IPS DF 6.9 (cell line): Measurements from ENCODE around the gene SUSD4.

ENCODE experiments used
- DNase-seq: peaks from one replicate; pipeline ENCODE4 v3.0.0-alpha.2; 2013; ENCODE audit warnings: low read depth, low spot score
- H3K27ac ChIP-seq: one replicate; pipeline ENCODE4 v1.5.1; 2013; ENCODE audit warnings: low read length, control low read depth
- H3K27me3 ChIP-seq: 2 replicates; pipeline ENCODE4 v1.6.1; 2013; ENCODE audit warnings: mild to moderate bottlenecking, low read length; ENCODE audit not compliant: control insufficient read depth, insufficient read depth
- H3K36me3 ChIP-seq: 2 replicates; pipeline ENCODE4 v1.6.1; 2013; ENCODE audit warnings: low read length; ENCODE audit not compliant: control insufficient read depth, insufficient read depth
- H3K4me1 ChIP-seq: 2 replicates; pipeline ENCODE4 v1.6.1; 2013; ENCODE audit warnings: low read length; ENCODE audit not compliant: control insufficient read depth, insufficient read depth
- H3K4me3 ChIP-seq: 2 replicates; pipeline ENCODE4 v1.5.1; 2013; ENCODE audit warnings: mild to moderate bottlenecking, low read length
- H3K9me3 ChIP-seq: 2 replicates; pipeline ENCODE4 v1.6.1; 2013; ENCODE audit warnings: low read length, inconsistent platforms; ENCODE audit not compliant: control insufficient read depth, insufficient read depth
- WGBS: extraction: QIAGEN DNeasy Blood & Tissue Kit; methylation state at CpG from one replicate; pipeline ENCODE4 v1.1.7; 2013; ENCODE audit warnings: mixed read lengths, missing lambda C conversion rate; ENCODE audit not compliant: insufficient read length, insufficient coverage; 5-methylcytosine and 5-hydroxymethylcytosine counted together

The SUSD4 gene

GRCh38 chr1:223316082-223316481 lies 47.9 kb downstream of the SUSD4 start:
- DNase-seq: no peak
- no CpG with 5 or more reads among the region's 3 CpGs for WGBS
- no peaks in the 10 kb centered on the region for H3K9me3 ChIP-seq
- no peaks in the 10 kb centered on the region for H3K36me3 ChIP-seq
- H3K27ac ChIP-seq: no peak overlapping the region
- H3K4me1 ChIP-seq: peaks cover 3% of the 10 kb centered on the region
- H3K4me3 ChIP-seq: no peak overlapping the region
- H3K27me3 ChIP-seq: no peaks in the 10 kb centered on the region

- DNase-seq: no peak
- H3K4me1 ChIP-seq: peaks cover 3% of the 10 kb centered on the region
- WGBS: no CpG with 5 or more reads among the region's 2 CpGs
- H3K27me3 ChIP-seq: no peaks in the 10 kb centered on the region
- no peak overlapping the region for H3K27ac ChIP-seq
- no peak overlapping the region for H3K4me3 ChIP-seq
- no peaks in the 10 kb centered on the region for H3K36me3 ChIP-seq
- no peaks in the 10 kb centered on the region for H3K9me3 ChIP-seq
These were observed 48.3 kb downstream of the SUSD4 start for GRCh38 chr1:223315665-223316064.

- Histone ChIP-seq H3K27me3 (no peaks in the 10 kb centered on the region), H3K4me1 (no peaks in the 10 kb centered on the region), H3K9me3 (no peaks in the 10 kb centered on the region), H3K27ac (no peak overlapping the region), H3K36me3 (no peaks in the 10 kb centered on the region), H3K4me3 (no peak overlapping the region)
- DNase-seq: no peak
These were observed 50.6 kb downstream of the SUSD4 start for GRCh38 chr1:223313415-223313754.

- no CpG with 5 or more reads among the region's 5 CpGs for WGBS
- no peak overlapping the region for H3K27ac ChIP-seq
- no peak overlapping the region for H3K4me3 ChIP-seq
- H3K27me3 ChIP-seq: no peaks in the 10 kb centered on the region
- H3K9me3 ChIP-seq: no peaks in the 10 kb centered on the region
- DNase-seq: no peak
- no peaks in the 10 kb centered on the region for H3K36me3 ChIP-seq
- H3K4me1 ChIP-seq: no peaks in the 10 kb centered on the region
These were observed 51.1 kb downstream of the SUSD4 start for GRCh38 chr1:223312705-223313414.

- Histone ChIP-seq H3K9me3 (no peaks in the 10 kb centered on the region), H3K4me1 (no peaks in the 10 kb centered on the region), H3K27me3 (no peaks in the 10 kb centered on the region), H3K4me3 (no peak overlapping the region), H3K36me3 (no peaks in the 10 kb centered on the region), H3K27ac (no peak overlapping the region)
- no peak for DNase-seq
- WGBS: no CpG with 5 or more reads among the region's 2 CpGs
These were observed 51.7 kb downstream of the SUSD4 start for GRCh38 chr1:223312273-223312672.

GRCh38 chr1:223311826-223312225 lies 52.1 kb downstream of the SUSD4 start:
- WGBS: no CpG with 5 or more reads among the region's 3 CpGs
- Histone ChIP-seq H3K4me3 (no peak overlapping the region), H3K36me3 (no peaks in the 10 kb centered on the region), H3K27me3 (no peaks in the 10 kb centered on the region), H3K27ac (no peak overlapping the region), H3K9me3 (no peaks in the 10 kb centered on the region), H3K4me1 (no peaks in the 10 kb centered on the region)
- DNase-seq: no peak

- Histone ChIP-seq H3K9me3 (no peaks in the 10 kb centered on the region), H3K4me1 (no peaks in the 10 kb centered on the region), H3K27ac (no peak overlapping the region), H3K4me3 (no peak overlapping the region), H3K27me3 (no peaks in the 10 kb centered on the region), H3K36me3 (no peaks in the 10 kb centered on the region)
- no peak for DNase-seq
- WGBS: no CpG with 5 or more reads among the region's 2 CpGs
These were observed 55.8 kb downstream of the SUSD4 start for GRCh38 chr1:223308136-223308535.

GRCh38 chr1:223307544-223307943 lies 56.4 kb downstream of the SUSD4 start:
- no peaks in the 10 kb centered on the region; the same call in 1 of the 2 replicates for H3K9me3 ChIP-seq
- H3K27me3 ChIP-seq: no peaks in the 10 kb centered on the region
- H3K4me3 ChIP-seq: no peak overlapping the region
- no peak overlapping the region for H3K27ac ChIP-seq
- DNase-seq: no peak
- no peaks in the 10 kb centered on the region for H3K36me3 ChIP-seq
- no peaks in the 10 kb centered on the region for H3K4me1 ChIP-seq
- WGBS: no CpG with 5 or more reads among the region's 5 CpGs

- Histone ChIP-seq H3K27ac (no peak overlapping the region), H3K36me3 (no peaks in the 10 kb centered on the region), H3K9me3 (no peaks in the 10 kb centered on the region; the same call in 1 of the 2 replicates), H3K27me3 (no peaks in the 10 kb centered on the region), H3K4me1 (no peaks in the 10 kb centered on the region), H3K4me3 (no peak overlapping the region)
- WGBS: no CpG with 5 or more reads among the region's 1 CpG
- DNase-seq: no peak
These were observed 59.0 kb downstream of the SUSD4 start for GRCh38 chr1:223304931-223305330.

- WGBS: no CpG with 5 or more reads among the region's 2 CpGs
- no peak for DNase-seq
- no peaks in the 10 kb centered on the region; the same call in 1 of the 2 replicates for H3K9me3 ChIP-seq
- no peaks in the 10 kb centered on the region for H3K36me3 ChIP-seq
- H3K27me3 ChIP-seq: no peaks in the 10 kb centered on the region
- H3K4me3 ChIP-seq: no peak overlapping the region
- no peaks in the 10 kb centered on the region for H3K4me1 ChIP-seq
- no peak overlapping the region for H3K27ac ChIP-seq
These were observed 62.6 kb downstream of the SUSD4 start for GRCh38 chr1:223301371-223301770.

GRCh38 chr1:223299553-223299952 lies 64.4 kb downstream of the SUSD4 start:
- no peaks in the 10 kb centered on the region; the same call in 1 of the 2 replicates for H3K9me3 ChIP-seq
- no peaks in the 10 kb centered on the region for H3K36me3 ChIP-seq
- WGBS: no CpG with 5 or more reads among the region's 1 CpG
- H3K4me3 ChIP-seq: no peak overlapping the region
- DNase-seq: no peak
- no peaks in the 10 kb centered on the region for H3K27me3 ChIP-seq
- no peak overlapping the region for H3K27ac ChIP-seq
- no peaks in the 10 kb centered on the region for H3K4me1 ChIP-seq
